LNCAP (cell line): ENCODE measurements around the gene LZTS3.

Experiments
- TF ChIP-seq, protein P1 (sequence below): fragments of 450-650 bp; IDR thresholded peaks from 2 replicates; pipeline ENCODE4 v1.5.1; 2017; ENCODE audit warnings: mild to moderate bottlenecking

The LZTS3 gene

DNA sequence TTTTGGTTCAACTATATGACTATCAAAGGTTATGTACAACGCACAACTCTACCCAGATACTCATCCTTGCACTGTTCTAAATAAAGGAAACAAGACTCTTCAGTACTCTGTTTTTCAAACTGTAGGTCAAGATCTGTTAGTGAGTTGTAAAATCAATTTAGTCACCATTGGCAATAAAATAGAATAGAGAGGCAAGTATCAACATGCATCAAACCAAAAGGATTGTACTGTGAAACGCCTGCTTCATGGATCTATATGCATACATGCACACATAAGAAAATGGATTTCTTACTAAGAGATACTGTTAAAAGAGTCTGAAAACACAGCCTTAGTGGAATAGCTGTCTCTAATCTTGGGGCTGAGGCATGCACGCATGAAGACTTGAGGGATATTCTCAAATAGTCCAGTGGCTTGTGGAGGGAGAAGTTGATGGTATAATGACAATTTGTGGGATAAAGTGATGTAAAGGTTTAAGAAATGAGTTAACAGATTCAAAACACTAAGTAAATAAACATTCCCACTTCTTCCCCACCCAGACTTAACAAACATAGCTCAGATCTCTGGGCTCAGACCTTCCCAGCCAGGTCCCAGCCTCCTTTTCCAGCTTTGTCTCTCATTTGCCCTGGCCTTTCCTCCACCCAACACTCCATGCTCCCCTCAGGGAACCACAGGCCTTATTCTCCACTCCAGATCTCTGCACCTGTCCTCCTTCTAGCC, 10.7 kb upstream of the LZTS3 start:
- TF ChIP-seq, protein P1, sequence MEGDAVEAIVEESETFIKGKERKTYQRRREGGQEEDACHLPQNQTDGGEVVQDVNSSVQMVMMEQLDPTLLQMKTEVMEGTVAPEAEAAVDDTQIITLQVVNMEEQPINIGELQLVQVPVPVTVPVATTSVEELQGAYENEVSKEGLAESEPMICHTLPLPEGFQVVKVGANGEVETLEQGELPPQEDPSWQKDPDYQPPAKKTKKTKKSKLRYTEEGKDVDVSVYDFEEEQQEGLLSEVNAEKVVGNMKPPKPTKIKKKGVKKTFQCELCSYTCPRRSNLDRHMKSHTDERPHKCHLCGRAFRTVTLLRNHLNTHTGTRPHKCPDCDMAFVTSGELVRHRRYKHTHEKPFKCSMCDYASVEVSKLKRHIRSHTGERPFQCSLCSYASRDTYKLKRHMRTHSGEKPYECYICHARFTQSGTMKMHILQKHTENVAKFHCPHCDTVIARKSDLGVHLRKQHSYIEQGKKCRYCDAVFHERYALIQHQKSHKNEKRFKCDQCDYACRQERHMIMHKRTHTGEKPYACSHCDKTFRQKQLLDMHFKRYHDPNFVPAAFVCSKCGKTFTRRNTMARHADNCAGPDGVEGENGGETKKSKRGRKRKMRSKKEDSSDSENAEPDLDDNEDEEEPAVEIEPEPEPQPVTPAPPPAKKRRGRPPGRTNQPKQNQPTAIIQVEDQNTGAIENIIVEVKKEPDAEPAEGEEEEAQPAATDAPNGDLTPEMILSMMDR = no peak

DNA sequence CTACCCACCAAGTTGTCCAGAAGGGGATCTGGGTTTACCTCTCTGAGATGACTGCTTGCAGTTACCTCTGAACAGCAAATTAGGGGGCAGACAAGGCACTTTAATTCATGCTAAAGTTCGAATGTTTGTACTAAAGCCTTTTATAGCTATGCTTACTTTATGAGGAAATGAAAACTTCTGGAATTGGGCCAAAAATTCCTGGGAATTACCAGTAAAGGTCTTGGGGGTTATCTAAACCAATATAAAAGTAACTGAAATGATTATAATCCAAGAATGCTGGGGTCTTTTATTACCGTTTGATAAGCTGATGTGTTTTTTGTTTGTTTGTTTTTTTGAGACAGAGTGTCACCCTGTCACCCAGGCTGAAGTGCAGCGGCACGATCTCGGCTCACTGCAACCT, 7.9 kb upstream of the LZTS3 start:
- TF ChIP-seq, protein P1 = no peak

DNA sequence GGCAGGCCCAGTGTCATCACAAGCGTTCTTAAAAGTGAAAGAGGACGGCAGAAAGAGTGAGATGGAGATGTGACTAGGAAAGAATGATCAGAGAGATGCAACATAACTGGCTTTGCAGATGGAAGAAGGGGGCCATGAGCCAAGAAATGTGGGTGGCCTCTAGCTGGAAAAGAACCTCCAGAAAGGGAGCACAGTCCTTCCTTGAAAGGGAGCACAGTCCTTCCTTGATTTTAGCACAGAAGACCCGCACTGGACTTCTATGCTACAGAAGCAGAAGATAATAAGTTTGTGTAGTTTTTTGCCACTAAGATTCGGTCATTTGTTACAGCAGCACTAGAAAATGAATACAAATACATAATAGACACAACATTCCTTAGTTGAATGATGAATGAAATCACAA, 7.0 kb upstream of the LZTS3 start:
- TF ChIP-seq, protein P1 = no peak

DNA sequence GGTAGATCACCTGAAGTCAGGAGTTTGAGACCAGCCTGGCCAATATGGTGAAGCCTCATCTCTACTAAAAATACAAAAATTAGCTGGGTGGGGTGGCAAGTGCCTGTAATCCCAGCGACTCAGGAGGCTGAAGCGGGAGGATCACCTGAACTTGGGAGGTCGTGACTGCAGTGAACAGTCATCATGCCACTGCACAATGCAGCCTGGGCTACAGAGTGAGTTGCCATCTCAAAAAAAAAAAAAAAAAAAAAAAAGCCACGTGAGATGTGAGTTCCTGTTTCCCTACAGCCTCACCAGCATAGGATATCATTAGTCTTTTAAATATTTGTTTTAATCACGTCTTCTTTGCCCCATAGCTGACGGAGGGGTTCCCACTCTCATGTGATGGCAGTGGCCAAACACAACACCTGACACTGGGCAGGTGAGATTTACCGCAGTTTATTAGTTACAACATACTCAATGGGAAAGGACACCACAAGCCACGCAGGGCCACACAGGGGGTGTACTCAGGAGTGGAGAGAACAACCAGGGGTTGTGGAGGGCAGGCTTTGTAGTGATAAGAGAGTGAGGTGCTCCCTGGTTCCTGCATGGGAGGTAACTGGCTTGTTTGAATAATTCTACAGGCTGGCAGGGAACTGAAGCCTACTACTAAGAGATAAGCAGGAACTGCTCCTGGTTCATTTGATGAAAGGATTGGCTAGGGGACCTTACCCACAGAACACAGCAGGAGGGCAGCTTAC, 4.6 kb upstream of the LZTS3 start:
- TF ChIP-seq, protein P1 = no peak

DNA sequence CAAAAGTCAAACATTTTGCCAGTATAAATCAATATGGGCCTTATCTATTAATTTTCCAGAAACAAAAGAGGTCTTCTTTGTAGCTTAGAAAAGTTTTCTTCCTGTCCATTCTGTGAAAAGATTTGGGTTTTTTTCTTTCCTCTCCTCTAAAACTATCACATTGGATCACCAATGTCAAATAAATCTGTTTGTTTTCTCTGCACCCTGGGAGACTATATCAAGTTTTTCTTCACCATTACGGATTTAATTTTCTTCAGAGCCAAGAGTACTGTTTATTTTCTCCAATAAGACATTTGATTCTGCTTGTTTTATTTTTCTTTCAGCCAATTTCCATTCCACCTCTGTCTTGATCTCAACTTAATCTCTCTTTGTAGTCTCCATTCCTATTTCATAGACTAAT, 1.9 kb upstream of the LZTS3 start:
- TF ChIP-seq, protein P1 = no peak

DNA sequence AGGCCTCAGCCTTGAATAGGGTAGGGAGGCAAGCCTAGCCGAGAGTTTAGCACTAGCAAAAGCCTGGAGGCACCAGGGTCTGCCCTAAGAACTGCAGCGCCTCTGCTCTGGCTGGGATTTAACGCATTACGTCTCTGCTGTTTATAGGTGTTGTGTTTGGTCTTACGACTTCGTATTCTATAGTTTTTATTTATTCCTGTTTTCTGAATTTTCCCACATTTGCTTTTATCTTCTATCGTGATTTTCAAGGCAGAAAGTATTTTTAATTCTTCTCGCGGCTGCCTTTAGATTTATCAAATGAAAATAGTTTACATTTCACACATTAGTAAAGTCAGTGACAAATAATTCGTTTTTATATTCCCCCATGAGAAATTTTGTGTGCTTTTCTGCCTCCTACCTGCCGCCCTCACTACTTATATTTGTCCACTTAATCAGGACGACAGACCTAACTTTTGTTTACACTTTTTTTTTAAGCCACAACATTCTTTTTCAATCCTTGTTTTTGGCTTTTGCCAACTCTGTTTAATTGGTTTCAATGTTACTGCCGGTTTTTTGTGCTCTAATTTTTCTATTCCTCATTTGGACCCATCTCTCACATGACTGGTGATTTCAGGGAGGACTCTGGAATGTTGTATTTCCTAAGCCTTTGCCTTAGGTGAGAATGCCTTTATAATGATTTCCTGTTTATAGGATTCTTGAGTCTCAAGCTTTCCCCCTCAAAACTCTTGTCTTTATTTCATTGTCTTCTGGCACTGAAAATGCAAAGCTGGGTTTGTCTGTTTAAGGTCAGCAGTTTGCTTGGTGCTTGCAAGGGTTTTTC, 1.3 kb upstream of the LZTS3 start:
- TF ChIP-seq, protein P1 = no peak

DNA sequence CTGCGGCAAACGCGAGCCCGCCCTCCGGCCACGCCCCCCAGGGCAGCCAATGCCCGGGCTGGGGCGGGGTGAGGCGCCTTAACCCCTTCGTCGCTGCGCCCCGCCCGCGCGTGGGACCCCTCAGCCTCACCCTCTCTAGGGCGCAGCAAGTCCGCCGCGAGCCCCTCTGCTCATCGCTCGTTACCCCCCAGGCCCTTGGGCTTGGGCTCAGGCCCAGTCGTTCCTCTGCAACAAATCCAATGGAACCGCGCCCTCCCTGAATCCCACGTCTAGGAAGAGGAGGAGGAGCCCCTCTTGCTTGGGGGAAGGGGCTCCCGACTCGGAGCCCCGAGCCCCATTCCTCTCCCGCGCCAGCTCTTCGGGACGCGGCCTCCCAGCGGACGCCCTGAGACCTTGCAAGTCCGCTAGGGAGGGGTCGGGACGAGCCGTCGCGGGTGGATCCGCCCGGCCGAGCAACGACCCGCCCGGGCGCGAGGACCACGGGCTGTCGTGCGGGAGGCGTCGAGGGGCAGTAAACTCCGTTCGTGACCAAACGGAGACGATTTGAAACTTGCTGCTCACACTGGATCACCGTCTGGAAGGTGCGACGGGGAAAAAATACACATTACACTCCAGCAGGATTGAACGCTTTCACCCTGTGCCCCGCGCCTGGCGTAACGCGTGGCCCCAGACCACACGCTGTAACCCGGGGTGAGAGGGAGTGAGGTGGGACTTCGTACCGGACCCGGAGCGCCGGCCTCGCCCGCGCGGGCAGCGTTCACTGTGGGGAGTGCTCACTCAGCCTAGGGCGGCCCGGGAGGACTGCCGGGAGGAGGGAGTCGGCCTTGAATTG, 477 bp upstream of the LZTS3 start:
- TF ChIP-seq, protein P1 = no peak; the same call in 1 of the 2 replicates
